GM12878 (cell line): ENCODE measurements around the gene CRYZL1. TPM values are rescaled to one million over a fixed set of nuclear protein-coding genes. Genes with fewer than 3 reads are reported as not detected.

Experiments
- ATAC-seq: fragments of 200-7000 bp; cut with Tn5 transposase; 3 replicates; pipeline ENCODE4 v1.9.1; 2020; ENCODE audit warnings: mild to moderate bottlenecking, moderate library complexity
- BruUV-seq: library from RNA; stranded (reverse); fragments of 400-500 nt; replicated peaks from 2 replicates; lab custom pipeline; 2021; lab: Mats Ljungman, UMichigan
- CTCF ChIA-PET: fragments of 300-600 bp; sonication (Branson Sonifier 250); formaldehyde crosslinking; extraction: SDS; loops from one replicate; lab custom pipeline; 2021; ENCODE audit warnings: inconsistent platforms; lab: Yijun Ruan, JAX
- POLR2A ChIA-PET: fragments of 350-600 bp; formaldehyde crosslinking; extraction: SDS; loops from one replicate; lab custom pipeline; 2021; ENCODE audit warnings: inconsistent platforms; lab: Charles Lee
- RAD21 ChIA-PET: fragments of 300-600 bp; sonication (Branson Sonifier 250); formaldehyde crosslinking; loops from one replicate; lab custom pipeline; 2023; ENCODE audit warnings: antibody characterized with exemption; ENCODE audit not compliant: unreplicated experiment; lab: Charles Lee
- SMC1A ChIA-PET: fragments of 300-600 bp; sonication (Branson Sonifier 250); formaldehyde crosslinking; loops from one replicate; lab custom pipeline; 2023; ENCODE audit not compliant: unreplicated experiment, uncharacterized antibody; lab: Charles Lee
- DNase-seq: peaks from one replicate; pipeline ENCODE4 v3.0.0-alpha.2; 2011; ENCODE audit warnings: low read depth, low spot score
- FAIRE-seq: peaks from 3 replicates; lab custom pipeline; 2011; peaks lifted over from hg19 to GRCh38; lab: Jason Lieb, UNC
- H2AFZ ChIP-seq: 2 replicates; pipeline ENCODE4 v1.6.0; 2011; ENCODE audit warnings: low read depth, low read length, control low read depth; ENCODE audit not compliant: control insufficient read depth
- H3K27ac ChIP-seq: 2 replicates; pipeline ENCODE4 v1.5.1; 2011; ENCODE audit warnings: control low read depth; ENCODE audit not compliant: control insufficient read depth, insufficient read depth
- H3K27me3 ChIP-seq, 2 experiments: replicated peaks in 1 of 2; 2 replicates each; pipeline versions ENCODE4 v1.6.0 to v1.6.1; 2011; ENCODE audit warnings: low read length in 1 of 2; ENCODE audit not compliant: control insufficient read depth in 2 of 2, insufficient read depth in 2 of 2
- H3K36me3 ChIP-seq, 2 experiments: 2 replicates each; pipeline ENCODE4 v1.5.1; 2011; ENCODE audit warnings: low read length in 1 of 2; ENCODE audit not compliant: control insufficient read depth in 2 of 2, insufficient read depth in 2 of 2
- H3K4me1 ChIP-seq: 2 replicates; pipeline ENCODE4 v1.6.1; 2011; ENCODE audit warnings: mild to moderate bottlenecking, low read length, moderate library complexity, mixed read lengths; ENCODE audit not compliant: control insufficient read depth, insufficient read depth
- H3K4me2 ChIP-seq: 2 replicates; pipeline ENCODE4 v1.6.0; 2011; ENCODE audit warnings: control low read depth; ENCODE audit not compliant: control insufficient read depth, insufficient read depth
- H3K4me3 ChIP-seq: fragments of 200-600 bp; sonication (generic); 2 replicates; pipeline ENCODE4 v1.5.1; 2016
- H3K79me2 ChIP-seq: 2 replicates; pipeline ENCODE4 v1.6.0; 2011; ENCODE audit warnings: low read length; ENCODE audit not compliant: control insufficient read depth, insufficient read depth
- H3K9ac ChIP-seq: 2 replicates; pipeline ENCODE4 v1.8.0; 2011; ENCODE audit warnings: low read length, control low read depth, mixed read lengths; ENCODE audit not compliant: control insufficient read depth, insufficient read depth
- H3K9me3 ChIP-seq: replicated peaks from 3 replicates; pipeline ENCODE4 v1.5.1; 2011; ENCODE audit warnings: mild to moderate bottlenecking, low read length; ENCODE audit not compliant: control insufficient read depth, insufficient read depth
- H4K20me1 ChIP-seq: 2 replicates; pipeline ENCODE4 v1.6.0; 2011; ENCODE audit not compliant: control insufficient read depth, insufficient read depth
- BHLHE40 ChIP-seq, 2 experiments: fragments of 450-650 bp in 1 of 2; IDR thresholded peaks; 2 replicates each; pipeline ENCODE4 v1.6.1; 2011 to 2017; ENCODE audit warnings: low read depth in 2 of 2, borderline replicate concordance in 1 of 2, improper control_type of control experiment in 1 of 2, low read length in 1 of 2, mild to moderate bottlenecking in 1 of 2
- CBFB ChIP-seq: IDR thresholded peaks from 2 replicates; pipeline ENCODE4 v1.6.1; 2016; ENCODE audit warnings: antibody characterized with exemption, low read depth
- EGR1 ChIP-seq, 2 experiments: IDR thresholded peaks; 1 replicate in 1 of 2; 2 replicates in 1 of 2; pipeline ENCODE4 v1.6.1; 2011 to 2012; ENCODE audit warnings: low read depth in 2 of 2, low read length in 2 of 2, borderline replicate concordance in 1 of 2, mild to moderate bottlenecking in 1 of 2, moderate library complexity in 1 of 2
- ELK1 ChIP-seq: IDR thresholded peaks from 2 replicates; pipeline ENCODE4 v1.6.1; 2012; ENCODE audit warnings: low read depth, low read length, improper control_type of control experiment
- EP300 ChIP-seq, 2 experiments: fragments of 150-350 bp in 1 of 2; IDR thresholded peaks; 2 replicates each; pipeline ENCODE4 v1.6.1; 2011 to 2012; ENCODE audit warnings: low read depth in 2 of 2, low read length in 2 of 2, borderline replicate concordance in 1 of 2, improper control_type of control experiment in 1 of 2, inconsistent platforms in 1 of 2; ENCODE audit not compliant: control insufficient read depth in 1 of 2
- HDAC6 ChIP-seq: fragments of 200-600 bp; sonication (generic); IDR thresholded peaks from one replicate; pipeline ENCODE4 v1.8.0; 2017; ENCODE audit warnings: antibody characterized with exemption; ENCODE audit not compliant: unreplicated experiment
- PAX8 ChIP-seq: fragments of 450-650 bp; IDR thresholded peaks from 2 replicates; pipeline ENCODE4 v1.6.1; 2017; ENCODE audit warnings: mild to moderate bottlenecking, moderate library complexity
- POLR2A ChIP-seq: IDR thresholded peaks from 2 replicates; pipeline ENCODE4 v1.6.1; 2011; ENCODE audit warnings: low read depth, mild to moderate bottlenecking, low read length
- POU2F2 ChIP-seq: IDR thresholded peaks from 3 replicates; pipeline ENCODE4 v1.6.1; 2011; ENCODE audit warnings: low read depth, mild to moderate bottlenecking, low read length, borderline replicate concordance
- PRDM15 ChIP-seq: fragments of 450-650 bp; formaldehyde crosslinking; IDR thresholded peaks from 2 replicates; pipeline ENCODE4 v1.4.0; 2020; ENCODE audit warnings: mild to moderate bottlenecking, moderate library complexity
- RAD51 ChIP-seq: fragments of 450-650 bp; IDR thresholded peaks from 2 replicates; pipeline ENCODE4 v1.6.1; 2016; ENCODE audit warnings: moderate library complexity, mild to moderate bottlenecking, inconsistent platforms
- SPI1 ChIP-seq: IDR thresholded peaks from 2 replicates; pipeline ENCODE4 v1.6.1; 2011; ENCODE audit warnings: low read depth, mild to moderate bottlenecking, low read length, moderate library complexity, borderline replicate concordance; ENCODE audit not compliant: insufficient read depth
- YBX1 ChIP-seq: fragments of 450-650 bp; IDR thresholded peaks from 2 replicates; pipeline ENCODE4 v1.6.1; 2016; ENCODE audit warnings: antibody characterized with exemption
- ZBTB40 ChIP-seq: fragments of 450-650 bp; IDR thresholded peaks from 2 replicates; pipeline ENCODE4 v1.6.1; 2016; ENCODE audit warnings: mild to moderate bottlenecking, moderate library complexity, borderline replicate concordance
- ZNF207 ChIP-seq: fragments of 450-650 bp; IDR thresholded peaks from 2 replicates; pipeline ENCODE4 v1.6.1; 2014; ENCODE audit warnings: antibody characterized with exemption, mild to moderate bottlenecking, borderline replicate concordance
- ZNF24 ChIP-seq: fragments of 450-650 bp; IDR thresholded peaks from 2 replicates; pipeline ENCODE4 v1.6.1; 2017; ENCODE audit warnings: antibody characterized with exemption, mild to moderate bottlenecking
- ZSCAN29 ChIP-seq: fragments of 450-650 bp; IDR thresholded peaks from 2 replicates; pipeline ENCODE4 v1.6.1; 2017; ENCODE audit warnings: mild to moderate bottlenecking, moderate library complexity
- WGBS: methylation state at CpG from one replicate; pipeline ENCODE4 v1.1.6; 2016; ENCODE audit warnings: low lambda C conversion rate; ENCODE audit not compliant: insufficient replicate concordance, insufficient coverage; ENCODE audit errors: missing lambda C conversion rate; 5-methylcytosine and 5-hydroxymethylcytosine counted together
- in situ Hi-C: fragments of 300-500 bp; cut with MboI; formaldehyde crosslinking; loops from 9 replicates; pipeline ENCODE4 v1.14.3; 2018; ENCODE audit warnings: mixed read lengths
- intact Hi-C: fragments of 100-400 bp; cut with micrococcal nuclease; formaldehyde crosslinking; loops from one replicate; pipeline ENCODE4 v1.14.2; 2022; ENCODE audit not compliant: unreplicated experiment
- polyA plus RNA-seq, 11 experiments: library from polyadenylated mRNA; depleted of rRNA in 4 of 11; unstranded in 6 of 11; stranded (reverse) in 5 of 11; fragments of >200 nt; fragmentation: Nextera tagmentation in 4 of 11; fragmentation: Illumina TruSeq in 1 of 11; extraction: Ambion mirVana in 4 of 11; extraction: Trizol in 1 of 11; gene quantifications; 1 replicate in 1 of 11; 2 replicates in 10 of 11; pipeline versions ENCODE4 v1.2.1 to v1.2.3, GENCODE V29; 2011 to 2016; ENCODE audit warnings: inconsistent platforms in 2 of 11, missing spikeins in 2 of 11, low read depth in 1 of 11
- total RNA-seq, 4 experiments: library from RNA; depleted of rRNA in 3 of 4; stranded (reverse); fragments of >200 nt in 3 of 4; fragmentation: Illumina TruSeq in 1 of 4; extraction: Trizol in 1 of 4; gene quantifications; 2 replicates each; pipeline versions ENCODE4 v1.2.1 to v1.2.3, GENCODE V29; 2013 to 2021

Gene CRYZL1
- total and polyA plus RNA-seq, 10 of the 15 experiments (the other 5 are each of a cell fraction or from before 2014, with no cell fraction given): 14.3 to 72.4 (median 30.7) TPM

- ChIA-PET CTCF (no interaction called here), POLR2A (interaction anchor here (0.5 kb wide), 1 partner anchor 382 kb away, joined by 3 read pairs; no protein-coding TSS in a partner anchor), RAD21 (no interaction called here), SMC1A (no interaction called here)
- ATAC-seq (no peak), FAIRE-seq (no peak), DNase-seq (no peak)
- H3K79me2 ChIP-seq: no peaks in the 10 kb centered on the region
- H4K20me1 ChIP-seq: no peaks in the 10 kb centered on the region
- no peak overlapping the region for H3K4me2 ChIP-seq
- in situ Hi-C loops (loop anchor here (25.0 kb wide), 1 partner anchor 1261 kb away; the partner anchor contains the start of gene URB1), intact Hi-C loops (no loop called here)
- no peak overlapping the region for H3K4me3 ChIP-seq
- H2AFZ ChIP-seq: no peak overlapping the region
- no peaks in the 10 kb centered on the region for H3K9me3 ChIP-seq
- H3K36me3 ChIP-seq: no peaks in the 10 kb centered on the region
- no peak overlapping the region for H3K27ac ChIP-seq
- H3K27me3 ChIP-seq: peaks cover 0 to 3% of the 10 kb centered on the region in 2 experiments; a peak in 2 of 4 replicates
- no peak overlapping the region for H3K9ac ChIP-seq
- no peaks in the 10 kb centered on the region for H3K4me1 ChIP-seq
- no TSS peak for BruUV-seq
- WGBS: 42% methylated on average over 1 of the region's 1 CpG
- TF ChIP-seq PRDM15 (no peak), YBX1 (no peak), POU2F2 (no peak), HDAC6 (no peak), CBFB (no peak), SPI1 (no peak), RAD51 (no peak), POLR2A (no peak), ZSCAN29 (no peak), ZBTB40 (no peak), BHLHE40 (IDR thresholded peaks at IDR 0.05; ENCODE audit: borderline replicate concordance in 1 of 2, low read depth in 2 of 2, low read length in 1 of 2) (no peak), ZNF24 (no peak), EGR1 (IDR thresholded peaks at IDR 0.05; ENCODE audit: borderline replicate concordance in 1 of 2, low read depth in 2 of 2, low read length in 2 of 2) (no peak), ZNF207 (no peak), PAX8 (no peak), EP300 (IDR thresholded peaks at IDR 0.05; ENCODE audit: borderline replicate concordance in 1 of 2, control insufficient read depth in 1 of 2, low read depth in 2 of 2, low read length in 2 of 2) (no peak), ELK1 (no peak)
Measured at GRCh38 chr21:33648555-33648954, 7.0 kb upstream of the CRYZL1 start.
